K562 (cell line): ENCODE data around the gene CDC6. TPM values are rescaled to one million over a fixed set of nuclear protein-coding genes. Genes with fewer than 3 reads are reported as not detected.

Source experiments
- ATF7 ChIP-seq: fragments of 450-650 bp; IDR thresholded peaks from 2 replicates; pipeline ENCODE4 v1.7.1; 2014; ENCODE audit warnings: mild to moderate bottlenecking, moderate library complexity
- GABPB2 ChIP-seq: fragments of 250-450 bp; sonication (Bioruptor Pico); conservative IDR thresholded peaks from 2 replicates; pipeline ENCODE4 v1.5.1; 2021; ENCODE audit warnings: mild to moderate bottlenecking
- HOXB6 ChIP-seq: fragments of 250-450 bp; sonication (Bioruptor Pico); IDR thresholded peaks from 2 replicates; pipeline ENCODE4 v1.5.1; 2022; ENCODE audit warnings: mild to moderate bottlenecking, borderline replicate concordance
- PCBP1 ChIP-seq: fragments of 200-400 bp; formaldehyde crosslinking; IDR thresholded peaks from 2 replicates; pipeline ENCODE4 v1.6.1; 2018; ENCODE audit warnings: mild to moderate bottlenecking, low read depth, low read length; ENCODE audit not compliant: poor library complexity, severe bottlenecking
- POU5F1 ChIP-seq: fragments of 150-350 bp; IDR thresholded peaks from 2 replicates; pipeline ENCODE4 v1.6.1; 2014; ENCODE audit warnings: borderline replicate concordance, low read length, low read depth, mild to moderate bottlenecking; ENCODE audit not compliant: partially characterized antibody
- RREB1 ChIP-seq: fragments of 250-450 bp; sonication (Bioruptor Pico); IDR thresholded peaks from 2 replicates; pipeline ENCODE4 v1.4.0; 2020
- TCF15 ChIP-seq: fragments of 250-450 bp; sonication (Bioruptor Pico); IDR thresholded peaks from 2 replicates; pipeline ENCODE4 v1.8.0; 2022; ENCODE audit warnings: moderate library complexity, mild to moderate bottlenecking, inconsistent platforms
- THRA ChIP-seq: fragments of 450-650 bp; IDR thresholded peaks from 2 replicates; pipeline ENCODE4 v1.6.1; 2017; ENCODE audit warnings: mild to moderate bottlenecking, moderate library complexity
- ZC3H8 ChIP-seq: fragments of 450-650 bp; IDR thresholded peaks from 2 replicates; pipeline ENCODE4 v1.6.1; 2017
- ZNF12 ChIP-seq: sonication (generic); formaldehyde crosslinking; IDR thresholded peaks from 2 replicates; pipeline ENCODE4 v1.4.0; 2020; ENCODE audit warnings: mild to moderate bottlenecking, missing genetic modification reagents
- ZNF280B ChIP-seq: fragments of 250-450 bp; sonication (Bioruptor Pico); IDR thresholded peaks from 2 replicates; pipeline ENCODE4 v1.5.1; 2021; ENCODE audit warnings: mild to moderate bottlenecking
- ZNF778 ChIP-seq: fragments of 450-650 bp; formaldehyde crosslinking; IDR thresholded peaks from 2 replicates; pipeline ENCODE4 v1.4.0; 2020; ENCODE audit warnings: mild to moderate bottlenecking, moderate library complexity
- ZSCAN29 ChIP-seq: fragments of 450-650 bp; IDR thresholded peaks from 2 replicates; pipeline ENCODE4 v1.6.1; 2017
- polyA plus RNA-seq, 8 experiments: library from polyadenylated mRNA; depleted of rRNA in 4 of 8; stranded (reverse) in 5 of 8; unstranded in 3 of 8; fragments of >200 nt; fragmentation: Nextera tagmentation in 2 of 8; fragmentation: Illumina TruSeq in 1 of 8; extraction: Ambion mirVana in 2 of 8; extraction: Trizol in 1 of 8; gene quantifications; 2 replicates each; pipeline versions ENCODE4 v1.2.1 to v1.2.3, GENCODE V29; 2011 to 2014; ENCODE audit warnings: inconsistent platforms in 1 of 8, missing spikeins in 1 of 8
- total RNA-seq, 7 experiments: library from RNA; depleted of rRNA in 6 of 7; stranded (reverse); fragments of >200 nt in 6 of 7; fragmentation: Illumina TruSeq in 2 of 7; extraction: Trizol in 2 of 7; gene quantifications; 2 replicates each; pipeline versions ENCODE4 v1.2.1 to v1.2.3, GENCODE V29; 2011 to 2021; ENCODE audit warnings: low replicate concordance in 1 of 7
- TF ChIP-seq, protein P1 (sequence below): fragments of 150-350 bp; IDR thresholded peaks from 2 replicates; pipeline ENCODE4 v1.6.1; 2014; ENCODE audit warnings: low read depth, mild to moderate bottlenecking, low read length, borderline replicate concordance

CDC6 gene
- total and polyA plus RNA-seq, 9 of the 15 experiments (the other 6 are each of a cell fraction or from before 2014, with no cell fraction given) = 29.6 to 141 (median 106) TPM

GRCh38 chr17:40340880-40341807 is 53.5 kb downstream of the CDC6 start (continued):
- no peak for TF ChIP-seq HOXB6 (CRISPR knock-in tag)
- no peak for TF ChIP-seq POU5F1
- no peak for TF ChIP-seq ZNF280B (CRISPR knock-in tag)
- no peak for TF ChIP-seq ZNF12 (CRISPR knock-in tag)
- no peak for TF ChIP-seq TCF15 (CRISPR knock-in tag)
- TF ChIP-seq RREB1 (CRISPR knock-in tag) = no peak
- TF ChIP-seq THRA = no peak
- TF ChIP-seq, protein P1, sequence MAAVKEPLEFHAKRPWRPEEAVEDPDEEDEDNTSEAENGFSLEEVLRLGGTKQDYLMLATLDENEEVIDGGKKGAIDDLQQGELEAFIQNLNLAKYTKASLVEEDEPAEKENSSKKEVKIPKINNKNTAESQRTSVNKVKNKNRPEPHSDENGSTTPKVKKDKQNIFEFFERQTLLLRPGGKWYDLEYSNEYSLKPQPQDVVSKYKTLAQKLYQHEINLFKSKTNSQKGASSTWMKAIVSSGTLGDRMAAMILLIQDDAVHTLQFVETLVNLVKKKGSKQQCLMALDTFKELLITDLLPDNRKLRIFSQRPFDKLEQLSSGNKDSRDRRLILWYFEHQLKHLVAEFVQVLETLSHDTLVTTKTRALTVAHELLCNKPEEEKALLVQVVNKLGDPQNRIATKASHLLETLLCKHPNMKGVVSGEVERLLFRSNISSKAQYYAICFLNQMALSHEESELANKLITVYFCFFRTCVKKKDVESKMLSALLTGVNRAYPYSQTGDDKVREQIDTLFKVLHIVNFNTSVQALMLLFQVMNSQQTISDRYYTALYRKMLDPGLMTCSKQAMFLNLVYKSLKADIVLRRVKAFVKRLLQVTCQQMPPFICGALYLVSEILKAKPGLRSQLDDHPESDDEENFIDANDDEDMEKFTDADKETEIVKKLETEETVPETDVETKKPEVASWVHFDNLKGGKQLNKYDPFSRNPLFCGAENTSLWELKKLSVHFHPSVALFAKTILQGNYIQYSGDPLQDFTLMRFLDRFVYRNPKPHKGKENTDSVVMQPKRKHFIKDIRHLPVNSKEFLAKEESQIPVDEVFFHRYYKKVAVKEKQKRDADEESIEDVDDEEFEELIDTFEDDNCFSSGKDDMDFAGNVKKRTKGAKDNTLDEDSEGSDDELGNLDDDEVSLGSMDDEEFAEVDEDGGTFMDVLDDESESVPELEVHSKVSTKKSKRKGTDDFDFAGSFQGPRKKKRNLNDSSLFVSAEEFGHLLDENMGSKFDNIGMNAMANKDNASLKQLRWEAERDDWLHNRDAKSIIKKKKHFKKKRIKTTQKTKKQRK = no peak
- no peak for TF ChIP-seq GABPB2 (CRISPR knock-in tag)
- TF ChIP-seq PCBP1 = peak; percentile 41
- TF ChIP-seq ATF7 = peak; percentile 96
- no peak for TF ChIP-seq ZNF778 (CRISPR knock-in tag)
- TF ChIP-seq ZC3H8 = no peak
- TF ChIP-seq ZSCAN29 = no peak
